NCI-H2107 treated with DMSO at 0.1 percent for 48 hours (cell line): Measurements from ENCODE around the gene KRT13.
"Not testable (repeated sequence)": the region's sequence is repeated elsewhere in the genome, so short reads cannot be mapped to it uniquely, and the experiment has no call there.

Experiments used
- DNase-seq: peaks from one replicate; lab custom pipeline; 2025; ENCODE audit not compliant: unreplicated experiment; lab: John Stamatoyannopoulos, UW

The KRT13 gene

DNA sequence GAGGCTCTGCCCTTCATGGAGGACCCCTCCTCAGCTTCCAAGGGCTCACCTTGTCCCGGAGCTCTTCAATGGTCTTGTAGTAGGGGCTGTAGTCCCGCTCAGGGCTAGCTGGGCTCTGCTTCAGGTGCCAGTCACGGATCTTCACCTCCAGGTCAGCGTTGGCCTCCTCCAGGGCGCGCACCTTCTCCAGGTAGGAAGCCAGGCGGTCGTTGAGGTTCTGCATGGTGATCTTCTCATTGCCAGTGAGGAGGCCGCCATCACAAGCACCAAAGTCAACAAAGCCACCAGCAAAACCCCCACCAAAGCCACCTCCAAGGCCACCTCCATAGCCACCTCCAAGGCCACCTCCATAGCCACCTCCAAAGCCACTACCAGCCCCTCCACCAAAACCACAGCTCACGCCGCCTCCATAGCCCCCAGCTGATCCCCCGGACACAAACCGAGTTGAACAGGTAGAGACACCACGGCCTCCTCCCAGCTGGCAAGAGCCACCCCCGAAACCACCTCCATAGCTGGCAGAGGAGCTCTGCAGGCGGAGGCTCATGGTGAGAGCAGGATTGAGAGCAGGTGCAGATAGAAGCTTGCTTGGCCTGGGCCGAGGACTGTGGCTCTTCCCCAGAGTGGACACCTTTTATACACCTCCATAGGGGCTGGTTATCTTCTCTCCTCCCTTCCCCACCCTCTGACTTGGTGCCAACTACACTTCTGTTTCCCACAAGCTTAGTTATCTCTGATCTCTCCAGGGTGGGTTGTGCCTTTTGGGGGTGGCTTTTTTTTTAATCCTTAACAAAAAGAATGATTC lies at the start of gene KRT13:
TSS of gene KRT13 (minus strand) at position 606 of the 802 bp plus-strand sequence. CDS start at position 544, 62 bp downstream.
- no peak for DNase-seq

DNA sequence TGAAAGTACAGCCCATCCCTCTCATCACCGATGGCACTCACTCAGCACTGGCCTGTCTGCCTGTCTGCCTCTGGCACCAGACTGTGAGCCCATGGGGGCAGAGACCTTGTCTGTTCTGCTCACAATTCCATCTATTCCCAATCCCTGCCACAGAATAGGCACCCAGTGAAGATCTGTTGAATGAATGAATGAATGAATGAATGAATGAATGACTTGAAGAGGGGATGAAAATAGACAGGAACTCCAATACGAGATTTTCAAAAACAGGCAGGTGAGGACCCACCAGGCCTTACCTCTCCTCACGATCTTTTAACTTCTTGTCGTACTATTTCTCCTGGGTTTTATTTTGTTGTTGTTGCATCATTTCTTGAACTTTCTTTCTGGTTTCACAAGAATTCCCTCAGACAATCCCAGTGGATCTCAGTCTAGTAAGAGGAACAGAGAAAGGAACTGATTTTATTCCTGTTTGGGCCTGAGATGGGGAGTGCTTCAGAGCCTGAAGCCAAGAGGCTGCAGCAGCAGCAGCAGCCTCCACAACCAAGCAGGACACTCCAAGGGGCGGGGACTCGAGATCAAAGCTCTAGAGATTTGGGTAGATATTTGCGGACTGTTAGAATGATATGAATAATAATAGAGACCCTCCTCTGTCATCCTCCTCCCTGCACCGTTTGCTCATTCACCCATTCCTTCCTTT lies 48.7 kb upstream of the KRT13 start:
- DNase-seq, result no peak

DNA sequence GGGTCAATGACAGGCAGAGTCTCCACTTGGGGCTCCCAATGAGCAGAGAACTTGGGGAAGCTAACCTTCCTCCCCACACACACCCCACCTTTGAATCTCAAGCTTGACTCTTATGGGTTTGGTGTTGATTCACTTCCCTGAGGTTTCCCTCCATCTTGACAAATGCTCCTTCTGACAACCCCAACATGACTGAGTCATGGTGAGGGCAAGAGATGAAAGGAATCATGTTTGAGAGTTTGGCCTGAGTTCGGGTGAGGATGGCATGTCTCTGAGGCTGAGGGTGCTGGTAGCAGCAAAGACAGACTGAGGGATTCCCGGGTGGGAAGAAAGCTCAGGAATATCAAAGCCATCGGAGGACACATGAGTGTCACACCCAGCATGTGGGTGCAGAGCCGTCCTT lies 47.8 kb upstream of the KRT13 start:
- DNase-seq, result no peak

DNA sequence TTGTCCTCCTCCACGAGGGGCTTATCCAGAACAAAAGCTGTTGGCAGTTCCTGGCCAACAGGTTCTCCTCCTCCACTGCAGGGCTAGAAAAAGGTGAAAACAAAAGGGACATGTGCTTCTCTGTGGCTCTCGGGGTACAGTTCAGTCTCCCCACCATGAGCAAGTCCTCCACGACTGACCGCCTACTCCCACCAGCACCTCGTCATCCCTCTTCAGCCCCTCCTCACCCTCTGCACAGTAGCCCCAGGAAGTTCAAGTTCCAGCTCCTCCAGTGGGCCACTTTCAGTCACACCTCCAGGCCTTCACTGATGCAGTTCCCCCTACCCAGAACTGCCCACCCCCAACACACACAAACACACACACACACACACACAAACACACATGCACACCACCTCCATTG lies 47.0 kb upstream of the KRT13 start:
- no peak for DNase-seq

GRCh38 chr17:41551365-41551764 lies 46.0 kb upstream of the KRT13 start:
- no peak for DNase-seq

GRCh38 chr17:41549596-41550039 lies 44.2 kb upstream of the KRT13 start:
- no peak for DNase-seq

DNA sequence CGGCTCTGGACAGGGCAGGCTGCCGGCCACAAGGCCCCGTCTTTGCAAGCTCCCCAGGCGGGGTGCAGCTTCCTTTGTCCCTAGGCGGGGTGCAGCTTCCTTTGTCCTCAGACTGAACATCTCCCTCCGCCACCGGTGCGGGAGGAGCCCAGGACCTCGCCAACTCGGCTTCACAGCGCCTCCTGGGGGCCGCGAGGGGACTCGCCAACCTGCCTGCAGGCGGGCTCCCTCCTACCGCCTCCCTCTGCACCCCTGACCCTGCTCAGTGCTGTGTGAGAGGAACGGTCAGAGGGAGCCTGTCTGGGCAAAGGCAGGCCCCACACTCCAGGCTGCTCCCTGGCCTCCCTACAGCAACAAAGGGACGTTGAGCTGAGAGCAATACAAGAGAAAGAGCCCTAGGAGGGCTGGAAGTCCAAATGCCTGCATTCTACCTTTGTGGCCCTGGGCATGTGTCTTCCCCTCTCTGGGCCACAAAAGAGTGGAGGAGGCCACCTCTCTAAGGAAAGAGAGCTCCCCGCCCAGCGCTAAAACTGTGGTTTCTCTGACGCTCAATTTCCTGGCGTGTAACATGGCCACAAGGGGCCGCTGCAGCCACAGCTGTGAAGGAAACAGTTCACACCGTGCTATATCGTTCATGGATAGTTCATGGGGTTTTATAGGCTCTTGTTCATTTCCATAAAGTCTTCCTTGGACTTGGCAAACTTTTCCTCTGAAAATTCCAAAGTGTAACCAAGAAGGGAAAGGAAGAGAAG lies 43.6 kb upstream of the KRT13 start:
- DNase-seq, result peak; percentile 65

GRCh38 chr17:41547921-41548843 lies 42.8 kb upstream of the KRT13 start:
- peak; percentile 55 for DNase-seq

DNA sequence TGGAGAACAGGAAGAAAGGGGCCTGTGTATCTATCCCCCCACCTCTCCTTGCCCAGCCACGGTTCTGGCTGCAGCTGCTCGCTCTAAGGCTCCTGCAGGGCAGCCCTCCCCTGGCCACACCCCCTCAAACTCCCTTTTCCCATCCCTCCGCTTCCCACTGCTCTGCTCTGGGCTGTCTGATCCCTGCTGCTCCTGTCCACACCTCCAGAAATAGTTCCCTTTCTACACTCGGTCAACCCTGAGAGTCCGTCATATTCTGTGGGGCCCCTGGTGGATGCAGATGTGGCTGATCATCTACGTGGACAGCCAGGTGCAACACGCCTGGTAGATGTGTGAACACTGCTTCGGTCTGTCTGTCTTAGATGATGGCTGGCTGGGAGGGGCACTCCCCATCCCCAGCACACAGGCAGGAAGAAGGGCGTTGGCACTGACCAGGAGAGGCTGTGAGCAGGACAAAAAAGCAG lies 42.0 kb upstream of the KRT13 start:
- peak; percentile 55 for DNase-seq

- DNase-seq, result no peak
Observed at GRCh38 chr17:41546819-41547218, 41.4 kb upstream of the KRT13 start.

DNA sequence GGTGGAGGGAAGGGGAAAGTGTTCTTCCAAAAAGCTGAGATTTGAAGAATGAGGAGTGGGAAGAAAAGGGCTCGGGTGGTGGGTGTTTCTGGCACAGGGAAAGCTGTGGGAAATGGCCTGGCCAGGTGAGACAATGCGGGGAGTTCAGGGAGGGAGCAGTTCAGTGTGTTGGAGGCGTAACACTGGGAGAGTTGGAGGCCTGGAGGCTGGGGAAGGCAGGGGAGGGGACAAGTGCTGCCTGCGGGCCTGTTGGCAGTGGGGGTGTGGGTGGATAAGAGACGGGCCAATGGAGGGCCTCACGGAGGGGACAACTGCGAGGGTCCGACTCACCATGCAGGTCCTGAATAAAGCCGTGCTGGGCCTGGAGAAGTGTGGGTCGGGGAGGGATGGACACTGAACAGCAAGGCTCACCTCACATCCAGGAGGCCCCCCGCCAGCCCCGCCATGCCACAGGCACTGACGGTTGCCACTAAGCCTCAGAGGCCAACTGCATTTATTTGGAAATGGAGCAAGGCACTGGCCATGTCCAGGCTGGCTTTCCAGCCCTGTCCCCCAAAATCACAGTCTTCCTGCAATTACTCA lies 40.5 kb upstream of the KRT13 start:
- DNase-seq, result no peak

DNA sequence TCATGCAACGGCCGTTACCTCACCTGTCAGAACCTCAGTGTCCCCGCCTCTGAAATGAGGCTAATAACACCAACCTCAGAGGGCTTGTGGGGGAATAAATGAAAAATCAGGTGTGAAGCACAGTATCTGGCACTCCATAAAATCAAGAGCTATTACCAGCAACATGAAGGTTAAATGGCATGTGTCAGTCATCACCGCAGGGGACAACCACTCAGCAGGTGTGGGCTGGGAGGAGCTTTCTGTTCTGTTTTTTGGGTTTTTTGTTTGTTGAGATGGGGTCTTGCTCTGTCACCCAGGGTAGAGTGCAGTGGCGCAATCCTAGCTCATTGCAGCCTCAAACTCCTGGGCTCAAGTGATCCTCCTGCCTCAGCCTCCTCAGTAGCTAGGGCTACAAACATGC lies 39.5 kb upstream of the KRT13 start:
- DNase-seq, result no peak

GRCh38 chr17:41544491-41544892 lies 39.1 kb upstream of the KRT13 start:
- no peak for DNase-seq

- not testable (repeated sequence) for DNase-seq
Observed at GRCh38 chr17:41542786-41543185, 37.4 kb upstream of the KRT13 start.

DNA sequence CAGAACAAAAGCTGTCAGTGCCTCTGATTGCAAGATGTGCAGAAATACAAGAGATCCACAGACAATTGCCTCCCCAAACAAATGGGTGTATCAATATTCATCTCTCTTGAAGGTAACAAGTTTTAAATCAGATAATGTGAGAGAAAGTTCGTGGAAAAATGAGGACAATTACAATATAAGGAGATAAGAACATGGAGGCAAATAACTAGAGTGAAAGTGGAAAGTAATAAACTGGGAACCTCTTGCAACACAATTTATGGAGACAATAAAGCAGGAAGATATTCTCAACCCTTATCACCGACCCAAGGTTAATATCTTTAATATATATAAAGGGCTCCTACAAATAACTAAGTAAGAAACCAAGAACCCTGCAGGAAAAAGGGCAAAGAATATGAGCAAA lies 36.9 kb upstream of the KRT13 start:
- DNase-seq, result no peak

- DNase-seq, result no peak
Observed at GRCh38 chr17:41540921-41541625, 35.7 kb upstream of the KRT13 start.

DNA sequence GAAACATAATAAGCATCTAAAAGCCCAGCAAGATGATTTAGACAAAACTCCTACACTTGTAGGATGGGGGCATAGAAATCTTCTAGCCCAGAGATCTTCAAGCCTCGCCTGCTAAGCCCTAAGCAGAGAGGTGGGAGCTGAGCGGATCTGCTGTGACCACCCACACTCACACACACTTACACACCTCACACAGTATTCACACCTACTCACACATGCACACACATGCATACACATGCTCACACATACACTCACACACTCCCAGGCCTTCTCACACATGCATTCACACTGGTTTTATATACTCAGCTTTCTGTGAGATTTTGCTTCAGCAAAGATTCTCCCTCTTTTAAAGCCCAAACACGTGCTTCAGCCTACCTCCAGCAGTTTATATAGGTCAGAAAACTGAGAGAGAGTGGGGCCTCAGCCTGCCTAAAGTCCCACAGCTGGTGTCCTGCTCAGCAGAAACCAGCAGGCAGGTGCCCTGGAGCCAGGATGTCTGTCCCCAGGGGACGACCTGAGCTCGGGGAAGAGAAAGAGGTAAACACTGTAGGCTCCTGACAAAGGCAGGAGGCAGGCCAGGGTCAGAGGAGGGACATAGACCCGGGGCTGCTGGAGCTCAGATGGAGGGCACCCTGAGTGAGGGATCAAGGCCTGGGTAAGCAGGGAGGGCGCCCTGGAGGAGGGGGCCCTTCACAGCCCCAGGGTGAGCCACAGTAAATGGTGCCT lies 34.7 kb upstream of the KRT13 start:
- peak; percentile 51 for DNase-seq

GRCh38 chr17:41539071-41539492 lies 33.7 kb upstream of the KRT13 start:
- DNase-seq, result no peak

- DNase-seq, result peak; percentile 43
Observed at GRCh38 chr17:41538565-41538991, 33.2 kb upstream of the KRT13 start.
